Ramos (cell line): ENCODE results near the gene CGNL1.

Source experiments
- in situ Hi-C: fragments of 300-500 bp; cut with MboI; formaldehyde crosslinking; loops from one replicate; pipeline ENCODE4 v1.14.3; 2022; ENCODE audit warnings: low sequenced_read_pairs; ENCODE audit not compliant: unreplicated experiment

The CGNL1 gene

DNA sequence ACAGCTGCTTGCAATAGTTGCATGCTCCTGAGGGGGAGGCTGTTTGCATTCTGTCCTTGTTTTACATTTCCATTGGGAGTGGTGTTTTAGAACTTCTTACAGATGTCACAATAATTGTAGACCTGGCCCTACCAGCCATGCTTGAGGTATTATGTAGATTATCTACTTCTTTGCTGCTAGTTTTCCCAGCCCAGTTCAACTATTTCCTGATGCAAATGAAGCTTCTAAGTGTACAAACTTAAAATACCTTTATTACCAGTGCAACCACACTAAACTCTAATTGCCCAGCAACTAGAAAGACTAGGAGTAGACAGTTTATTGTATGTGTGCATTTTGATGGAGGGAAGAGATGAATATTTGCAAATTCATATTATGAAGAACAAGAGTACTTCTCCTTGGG lies 110.5 kb downstream of the CGNL1 start:
- in situ Hi-C loops, result no loop called here

DNA sequence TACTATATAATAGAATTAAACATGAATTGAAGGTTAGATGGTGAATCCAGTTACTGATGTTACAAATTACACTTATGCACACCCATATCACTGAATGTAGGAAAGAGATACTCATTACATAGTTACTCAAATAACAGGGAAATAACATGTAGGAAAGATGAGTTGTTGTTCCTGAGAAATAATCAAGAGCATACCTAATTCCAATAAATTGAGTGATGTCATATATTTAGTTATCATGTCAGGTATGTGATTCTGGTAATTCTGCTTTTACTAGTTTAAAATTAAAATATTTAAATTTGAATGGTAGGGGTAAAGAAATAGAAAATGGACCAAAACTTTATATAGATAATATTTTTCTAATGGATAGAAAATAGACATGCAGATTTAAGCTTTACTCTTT lies 112.8 kb downstream of the CGNL1 start:
- in situ Hi-C loops, result no loop called here

DNA sequence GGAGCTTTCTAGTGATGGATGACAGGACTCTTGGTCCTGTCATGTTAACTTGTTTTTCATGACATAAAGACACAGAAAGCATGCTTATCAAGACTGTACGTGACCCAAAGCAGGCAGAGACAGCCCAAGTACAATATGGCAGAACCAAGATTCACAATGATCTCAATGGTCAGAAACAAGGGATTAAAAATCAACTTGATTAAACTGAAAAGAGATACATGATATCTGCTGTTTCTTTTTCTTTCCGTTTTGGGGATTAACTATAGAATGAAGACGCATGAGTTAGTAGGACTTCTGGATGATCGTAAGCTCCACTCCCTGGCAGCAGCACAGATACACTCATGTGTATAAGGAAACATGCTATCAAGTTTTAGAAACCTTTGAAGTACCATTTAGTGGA lies 117.0 kb downstream of the CGNL1 start:
- in situ Hi-C loops, result no loop called here

DNA sequence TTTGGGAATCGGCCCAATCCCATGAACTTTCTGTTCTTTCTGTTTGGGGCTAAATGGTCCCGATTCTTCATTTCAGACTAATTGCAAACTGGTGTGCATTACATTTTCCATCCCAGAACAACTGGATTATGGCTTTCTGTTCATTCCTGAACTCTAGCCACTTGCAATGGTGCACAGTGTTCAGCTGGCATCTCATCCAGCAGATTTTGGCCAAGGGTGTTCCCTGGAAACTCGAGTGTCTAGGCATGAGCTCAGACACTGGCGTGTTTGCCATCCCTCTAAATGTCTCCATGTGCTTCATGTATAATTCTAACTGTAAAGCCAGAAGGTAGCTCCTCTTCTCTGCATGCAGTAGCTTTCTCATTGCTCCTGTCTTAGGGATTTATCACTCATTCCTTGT lies 118.3 kb downstream of the CGNL1 start:
- in situ Hi-C loops, result no loop called here

DNA sequence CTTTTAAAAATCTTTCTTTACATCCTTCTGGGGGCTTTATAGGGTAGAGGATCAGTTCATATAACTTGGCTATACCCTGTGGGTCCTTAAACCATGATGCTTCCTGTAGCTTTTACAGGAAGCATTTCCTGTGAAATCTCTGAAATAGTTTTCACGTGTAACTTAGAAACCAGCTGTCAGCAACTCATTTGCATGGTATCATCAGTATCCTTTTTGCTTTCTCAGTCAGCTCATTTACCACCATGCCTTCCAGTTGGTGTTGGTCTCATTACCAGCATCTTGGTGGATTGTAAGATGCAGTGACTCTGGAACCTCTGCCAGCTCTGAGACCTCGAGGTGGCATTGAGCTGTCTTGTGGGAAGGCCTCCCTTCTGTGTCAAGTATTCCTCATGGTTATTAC lies 118.7 kb downstream of the CGNL1 start:
- in situ Hi-C loops, result no loop called here

DNA sequence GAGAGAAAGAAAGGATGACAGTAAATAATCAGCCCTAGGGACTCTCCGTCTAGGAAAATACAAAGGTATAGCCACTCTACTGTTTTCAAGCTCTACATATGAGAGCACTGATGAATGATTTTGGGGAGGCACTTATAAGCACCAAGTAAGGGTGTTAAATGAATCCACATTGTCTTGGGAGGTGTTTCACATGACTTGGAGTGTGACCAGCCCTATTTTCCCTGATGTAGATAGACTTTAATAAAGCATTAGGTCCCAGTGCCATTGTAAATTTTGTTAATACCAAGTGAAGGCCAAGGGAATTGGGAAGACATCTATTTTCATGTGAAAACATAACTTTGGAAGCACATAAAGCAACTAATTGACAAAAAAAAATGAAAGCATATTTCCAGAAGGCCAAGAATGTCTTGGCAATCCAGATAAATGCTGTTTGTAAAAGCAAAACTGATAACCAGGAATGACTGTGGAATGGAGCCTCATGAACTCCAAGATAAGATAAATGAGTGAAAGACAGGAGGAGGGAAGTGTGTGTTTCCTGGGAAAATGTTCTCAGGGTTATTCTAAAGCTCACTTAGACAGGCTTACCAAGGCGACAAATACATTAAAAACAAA lies 119.4 kb downstream of the CGNL1 start:
- in situ Hi-C loops, result no loop called here

DNA sequence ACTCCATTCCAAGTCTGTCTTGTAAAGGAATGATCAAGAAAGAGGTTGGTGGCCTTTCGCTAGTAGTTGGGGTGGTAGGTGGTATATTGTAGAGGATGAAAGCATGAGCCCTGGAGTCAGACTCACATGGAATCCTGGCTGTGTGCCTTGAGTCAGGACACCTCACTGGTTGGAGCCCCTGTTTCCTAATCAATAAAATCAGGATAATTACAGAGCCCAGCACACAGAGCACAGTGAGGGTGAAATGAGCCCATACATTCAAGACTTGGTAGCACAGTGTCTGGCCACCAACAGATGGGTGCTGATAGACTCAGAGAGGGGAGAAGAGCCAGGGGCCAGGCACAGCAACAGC lies 120.3 kb downstream of the CGNL1 start:
- in situ Hi-C loops, result no loop called here

DNA sequence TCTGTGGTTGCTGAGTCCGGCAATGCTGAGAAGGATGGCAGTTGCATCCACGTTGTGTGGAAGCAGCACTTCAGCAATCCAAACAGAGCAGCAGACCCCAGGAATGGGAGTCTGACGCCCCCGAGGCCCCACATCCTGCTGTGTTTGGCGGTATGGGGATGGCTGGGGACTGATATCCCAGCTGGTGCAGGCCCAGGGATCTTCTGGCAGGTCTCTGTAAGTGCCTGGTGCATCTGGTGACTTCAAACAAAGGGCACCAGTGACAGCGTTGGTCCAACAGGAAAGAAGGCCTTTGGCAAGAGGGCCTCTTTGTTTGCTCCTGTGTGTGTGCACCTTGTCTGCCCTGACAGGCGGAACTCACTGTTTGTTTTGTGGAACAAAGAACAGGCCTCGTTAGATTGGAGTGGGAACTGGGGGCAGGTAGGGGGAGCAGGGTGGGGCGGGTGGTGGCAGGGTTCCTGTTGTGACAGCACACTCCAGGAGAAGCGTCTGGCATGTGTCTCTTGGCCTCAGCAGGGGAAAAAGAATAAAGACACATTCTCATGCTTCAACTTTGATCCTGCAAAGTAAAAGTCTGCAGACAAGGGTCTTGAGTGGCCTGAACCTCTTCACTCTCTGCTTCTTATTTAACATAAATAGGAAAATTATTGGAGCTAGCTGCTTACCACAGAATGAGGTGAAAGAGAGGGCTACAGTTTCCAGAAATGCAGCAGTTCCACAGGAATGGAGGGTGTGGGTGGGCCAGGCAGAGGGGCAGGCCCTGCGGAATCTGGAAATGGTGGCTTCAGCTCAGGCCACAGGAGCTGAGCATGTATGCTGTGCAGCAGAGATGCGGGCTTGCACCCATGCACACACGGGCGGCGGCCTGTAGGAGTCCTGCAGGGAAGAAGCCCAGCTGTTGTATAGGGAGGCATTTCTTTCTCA lies 120.9 kb downstream of the CGNL1 start:
- in situ Hi-C loops, result no loop called here

DNA sequence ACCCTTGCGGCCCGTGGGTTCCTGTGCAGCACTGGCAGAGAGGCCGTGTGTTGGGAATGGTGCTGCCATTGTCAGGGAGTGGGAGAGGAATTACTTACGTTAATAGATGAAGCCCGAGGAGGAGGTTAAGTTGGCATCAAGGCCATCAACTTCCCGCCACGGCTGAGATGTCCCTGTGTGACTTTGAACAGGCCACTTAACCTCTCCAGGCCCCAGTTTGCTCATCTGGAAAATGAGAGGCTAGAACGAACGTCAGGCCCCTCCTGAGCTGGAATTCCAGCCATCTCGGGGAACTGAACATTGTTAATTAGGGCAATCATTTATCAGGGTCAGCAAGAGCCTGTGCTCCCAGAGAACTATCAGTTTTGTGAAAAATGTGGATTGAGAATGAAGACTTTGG lies 124.0 kb downstream of the CGNL1 start:
- in situ Hi-C loops, result no loop called here

DNA sequence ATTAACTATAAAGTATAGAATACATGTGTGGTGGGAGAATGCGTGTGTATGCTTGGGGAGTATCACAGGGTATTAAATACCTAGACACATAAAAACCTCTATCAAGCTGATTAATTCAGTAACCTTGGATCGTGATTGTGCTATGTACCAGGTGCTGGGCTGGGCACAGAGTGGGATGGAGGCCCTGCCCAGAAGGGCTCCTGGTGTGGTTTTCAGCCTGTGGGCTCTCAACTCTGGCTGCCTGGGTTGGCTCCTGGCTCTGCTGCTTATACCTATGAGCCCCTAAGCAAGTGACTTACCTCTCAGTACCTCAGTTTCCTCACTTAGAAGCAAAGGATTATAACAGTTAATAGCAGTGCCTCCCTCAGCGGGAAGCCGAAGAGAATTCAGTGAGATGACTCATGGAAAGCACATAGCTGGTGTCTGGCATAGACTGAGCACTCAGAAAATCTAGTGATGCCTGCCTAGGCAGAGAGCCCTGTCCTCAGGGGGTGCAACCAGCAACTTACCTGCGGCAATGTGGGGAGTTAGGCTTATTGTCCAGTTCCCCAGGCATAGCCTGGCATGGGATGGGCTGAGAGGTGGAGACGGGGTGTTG lies 124.8 kb downstream of the CGNL1 start:
- in situ Hi-C loops, result no loop called here

DNA sequence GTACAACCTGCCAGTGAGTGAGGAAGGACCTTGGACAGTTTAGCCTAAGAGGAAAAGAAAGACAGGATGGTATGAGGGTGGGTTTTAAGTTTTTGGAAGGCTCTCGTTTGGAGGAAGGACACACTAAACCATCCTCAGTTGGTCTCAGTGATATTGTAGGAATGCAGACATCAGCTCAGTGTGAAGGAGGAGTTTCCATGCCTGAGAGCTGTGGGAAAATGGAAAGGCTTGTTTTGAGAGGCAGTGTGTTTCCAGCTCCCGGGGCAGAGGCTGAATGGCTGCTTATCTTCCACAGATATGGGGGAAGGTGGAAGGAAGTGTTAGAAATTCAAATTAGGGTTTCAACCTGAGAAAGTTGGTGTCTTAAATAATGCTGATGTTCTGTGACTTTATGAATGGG lies 125.8 kb downstream of the CGNL1 start:
- in situ Hi-C loops, result no loop called here

DNA sequence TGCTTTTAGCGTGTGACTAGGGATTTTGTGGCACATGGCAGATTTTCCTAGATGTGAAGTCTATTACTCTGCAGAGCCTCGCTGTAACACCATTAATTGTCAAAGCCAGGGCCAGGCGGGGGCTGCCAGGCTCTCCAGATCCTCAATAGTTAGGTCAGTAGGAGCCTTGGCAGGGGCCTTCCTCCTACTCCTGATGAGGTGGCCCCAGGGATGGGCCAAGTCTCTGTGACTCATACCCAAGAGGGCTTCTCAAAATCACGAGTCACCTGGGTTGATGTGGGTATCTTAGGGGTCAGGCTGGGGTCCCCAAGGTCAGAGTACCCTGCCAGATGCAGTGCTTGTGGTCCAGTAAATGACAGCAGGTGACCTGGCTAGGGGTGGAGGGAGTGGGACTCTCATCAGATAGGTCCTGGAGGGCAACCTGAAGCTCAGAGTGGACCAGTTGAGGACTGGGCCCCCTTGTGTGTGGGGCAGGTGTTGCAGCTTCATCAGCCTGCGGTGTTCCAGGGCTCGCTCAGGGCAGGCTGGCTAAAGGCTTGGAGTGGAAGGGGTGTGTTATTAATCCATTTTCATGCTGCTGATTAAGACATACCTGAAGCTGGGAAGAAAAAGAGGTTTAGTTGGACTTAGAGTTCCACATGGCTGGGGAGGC lies 126.9 kb downstream of the CGNL1 start:
- in situ Hi-C loops, result no loop called here

DNA sequence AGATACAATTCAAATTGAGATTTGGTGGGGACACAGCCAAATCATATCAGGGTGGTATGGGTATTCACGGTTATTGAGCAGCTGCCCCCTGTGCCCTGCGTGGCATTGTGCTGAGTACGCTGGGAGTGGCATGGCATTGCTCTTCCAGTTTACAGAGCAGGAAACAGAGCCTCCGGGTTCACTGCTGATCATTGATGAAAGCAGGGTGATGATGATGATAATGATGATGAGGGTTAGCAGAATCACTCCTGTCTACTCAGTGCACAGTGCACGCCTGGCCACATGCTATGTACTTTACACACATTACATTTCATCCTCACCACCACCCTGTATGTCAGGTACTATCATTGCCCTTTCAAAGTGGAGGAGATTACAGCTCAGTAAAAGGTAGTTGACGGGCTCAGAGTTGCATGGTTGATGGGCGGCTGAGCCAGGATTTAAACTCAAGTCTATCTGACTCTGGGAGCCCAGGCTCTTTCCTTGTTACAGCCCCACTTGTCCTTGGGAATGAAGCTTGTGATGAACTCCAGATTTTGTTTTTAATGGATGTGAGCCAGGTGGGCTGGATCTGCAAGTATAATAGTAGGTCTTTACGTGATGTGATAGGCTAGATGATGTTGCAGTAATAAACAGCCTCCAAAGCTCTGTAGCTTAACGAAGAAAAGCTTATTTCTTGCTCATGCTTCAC lies 127.8 kb downstream of the CGNL1 start:
- in situ Hi-C loops, result no loop called here

DNA sequence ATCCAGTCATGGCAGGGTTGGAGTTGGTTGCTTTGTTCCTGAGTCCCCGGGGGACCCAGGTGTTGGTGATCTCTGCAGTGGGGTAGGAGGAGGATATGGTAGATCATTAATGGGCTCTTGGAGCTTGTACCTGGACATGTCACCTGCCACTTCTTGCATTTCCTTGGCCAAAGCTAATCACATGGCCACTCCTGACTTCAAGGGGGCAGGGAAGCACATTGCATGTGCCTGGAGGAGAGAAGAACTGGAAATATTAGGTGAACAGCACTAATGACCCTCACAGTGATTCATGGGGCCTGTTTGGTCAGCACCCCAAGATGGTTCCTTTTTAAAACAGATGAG lies 128.3 kb downstream of the CGNL1 start:
- in situ Hi-C loops, result no loop called here

DNA sequence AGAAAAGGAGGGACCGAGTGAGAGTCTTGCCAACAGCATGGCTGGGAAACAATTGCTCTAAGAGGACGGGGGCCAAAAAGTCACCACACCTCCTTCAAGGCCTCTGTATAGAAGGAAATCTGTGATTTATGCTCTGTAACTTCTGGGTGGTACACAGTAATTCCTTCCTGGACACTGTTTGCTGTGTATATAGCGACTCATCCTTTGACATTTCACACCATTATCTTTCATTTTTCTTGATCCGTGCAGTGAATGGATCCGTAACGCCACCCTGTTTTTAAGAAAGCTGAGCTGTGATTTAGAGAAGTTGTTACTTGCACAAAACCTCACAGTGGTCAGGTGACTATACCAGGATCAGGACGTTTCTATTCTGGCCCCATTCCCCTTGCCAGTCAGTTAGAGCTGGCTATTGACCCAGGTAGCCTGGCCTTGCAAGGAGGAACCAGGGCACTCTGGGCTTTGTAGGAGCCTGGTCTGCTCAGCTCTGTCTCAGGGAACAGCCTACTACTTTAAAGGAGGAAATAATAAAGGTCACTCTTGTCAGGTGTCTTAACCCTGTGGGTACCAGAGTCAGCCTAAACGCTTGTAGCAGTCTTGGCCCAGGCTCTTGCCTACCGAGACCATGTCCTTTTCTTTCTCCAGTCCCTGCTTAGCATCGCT lies 128.9 kb downstream of the CGNL1 start:
- in situ Hi-C loops, result no loop called here

DNA sequence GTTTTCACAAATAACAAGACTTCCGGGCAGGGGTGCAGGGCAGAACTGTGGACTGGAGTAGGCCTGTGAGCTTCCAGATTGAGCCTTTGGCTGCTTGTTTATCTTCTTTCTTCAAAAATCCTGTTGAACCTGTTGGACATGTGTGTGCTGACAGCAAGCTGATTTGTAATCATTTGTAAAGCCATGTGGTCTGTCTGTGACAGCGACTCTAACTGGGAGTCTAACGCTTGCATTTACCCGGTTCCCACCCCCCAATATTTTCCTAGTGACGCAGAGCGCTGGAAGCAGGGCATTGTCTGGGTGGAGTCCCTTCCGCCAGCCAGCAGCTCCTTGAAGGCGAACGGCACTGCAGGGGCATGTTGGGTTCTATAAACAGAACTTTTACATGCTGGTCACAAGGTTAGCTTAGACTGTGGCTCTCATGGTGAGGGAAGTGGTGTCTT lies 129.7 kb downstream of the CGNL1 start:
- in situ Hi-C loops, result no loop called here

DNA sequence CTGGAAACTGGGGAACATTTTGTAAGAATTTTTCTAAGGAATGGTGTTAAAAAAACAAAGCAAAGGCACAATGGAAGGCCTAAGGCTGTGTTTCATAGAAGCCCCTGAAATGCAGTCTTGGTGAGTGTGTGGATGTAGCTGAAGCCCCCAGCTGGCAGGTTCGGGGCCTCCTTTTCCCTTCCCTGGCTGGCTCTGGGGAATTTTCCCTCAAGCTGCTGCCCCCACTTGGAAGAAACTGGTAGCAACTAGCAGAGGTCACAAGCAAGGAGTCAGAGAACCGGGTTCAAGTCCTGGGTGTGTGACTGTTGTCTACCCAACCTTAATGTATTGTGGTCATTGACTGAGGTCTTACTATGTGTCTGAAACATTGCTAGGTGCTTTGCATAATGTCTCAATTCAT lies 130.1 kb downstream of the CGNL1 start:
- in situ Hi-C loops, result no loop called here

DNA sequence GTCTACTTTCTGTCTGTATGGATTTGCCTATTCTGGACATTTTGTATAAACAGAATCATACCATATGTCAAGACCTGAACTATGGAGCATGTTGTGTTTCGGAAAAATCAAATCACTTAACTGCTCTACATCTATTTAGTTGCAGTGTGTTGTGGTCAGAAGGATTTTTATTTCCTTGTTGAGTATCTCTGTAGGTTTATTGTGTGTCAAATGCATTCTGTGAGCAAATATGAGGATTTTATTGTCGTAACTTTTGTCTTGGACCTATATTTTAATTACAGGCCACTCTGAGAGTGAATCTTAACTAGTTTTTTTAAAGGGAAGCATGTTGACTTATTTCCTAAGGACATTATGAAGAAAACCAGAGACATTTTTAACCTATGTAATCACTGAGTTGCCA lies 130.8 kb downstream of the CGNL1 start:
- in situ Hi-C loops, result no loop called here

DNA sequence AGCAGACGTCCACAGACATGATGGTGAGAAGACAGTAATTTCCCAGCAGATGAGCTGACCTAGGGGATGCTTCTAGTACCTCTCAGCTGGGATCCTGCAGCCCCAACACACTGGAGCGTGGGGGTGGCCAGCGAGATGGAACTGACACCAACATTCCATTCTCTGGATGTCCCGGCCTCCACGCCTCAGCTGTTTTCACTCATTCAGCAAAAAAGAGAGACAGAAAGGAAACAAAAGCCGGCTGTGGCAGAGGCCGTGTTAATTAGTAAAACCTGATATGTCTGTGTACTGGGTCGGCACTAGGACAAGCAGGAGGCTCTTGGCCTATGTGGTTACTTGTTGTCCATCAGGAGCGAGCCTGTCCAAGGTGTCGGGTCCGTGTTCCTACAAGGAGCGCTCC lies 132.8 kb downstream of the CGNL1 start:
- in situ Hi-C loops, result no loop called here

DNA sequence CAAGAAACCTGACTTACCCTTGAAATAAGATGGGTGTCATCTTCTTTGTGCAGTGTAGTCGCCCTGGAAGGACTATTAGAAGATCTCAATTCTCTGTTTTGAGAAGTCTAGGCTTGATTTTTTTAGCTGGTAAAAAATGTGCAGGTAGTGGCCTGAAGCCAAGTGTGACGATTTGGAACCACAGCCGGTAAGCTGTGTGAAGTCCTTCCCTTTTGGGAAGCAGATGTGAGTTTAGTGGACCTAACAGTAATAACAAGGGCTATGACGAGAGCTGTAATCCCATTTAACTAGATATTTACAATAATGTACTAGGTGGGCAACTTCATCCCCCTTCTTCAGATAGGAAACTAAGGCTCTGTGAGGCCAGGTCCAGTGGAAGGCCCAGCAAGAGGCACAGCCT lies 133.7 kb downstream of the CGNL1 start:
- in situ Hi-C loops, result no loop called here
